OCI-LY1 (cell line): Measurements from ENCODE around the gene PROC.

Experiments used
- CTCF ChIP-seq: fragments of 200-600 bp; sonication (generic), shearing (Covaris generic); IDR thresholded peaks from 2 replicates; pipeline ENCODE4 v1.5.1; 2017; ENCODE audit warnings: mild to moderate bottlenecking, antibody characterized with exemption, low read length, moderate library complexity, mixed read lengths
- EZH2 ChIP-seq: fragments of 200-600 bp; sonication (generic), shearing (Covaris generic); IDR thresholded peaks from 2 replicates; pipeline ENCODE4 v1.8.0; 2017; ENCODE audit warnings: borderline replicate concordance, mixed run types, mild to moderate bottlenecking, antibody characterized with exemption, low read length, moderate library complexity, mixed read lengths

- TF ChIP-seq CTCF = no peak
- TF ChIP-seq EZH2 = no peak
Measured at GRCh38 chr2:127424598-127425520, 6.6 kb downstream of the PROC start.
